Activated CD4-positive, alpha-beta T cell treated with anti-CD3 and anti-CD28 coated beads, Interleukin-2, Interleukin-6, amounts not matched to agents 100 ng/mL and 50 ng/mL, durations not matched to agents 16 hours and 8 hours (primary cell): ENCODE data around the gene SLC25A26.

ENCODE experiments used
- DNase-seq: peaks from one replicate; pipeline ENCODE4 v3.0.0-alpha.2; 2020

Gene SLC25A26

DNA sequence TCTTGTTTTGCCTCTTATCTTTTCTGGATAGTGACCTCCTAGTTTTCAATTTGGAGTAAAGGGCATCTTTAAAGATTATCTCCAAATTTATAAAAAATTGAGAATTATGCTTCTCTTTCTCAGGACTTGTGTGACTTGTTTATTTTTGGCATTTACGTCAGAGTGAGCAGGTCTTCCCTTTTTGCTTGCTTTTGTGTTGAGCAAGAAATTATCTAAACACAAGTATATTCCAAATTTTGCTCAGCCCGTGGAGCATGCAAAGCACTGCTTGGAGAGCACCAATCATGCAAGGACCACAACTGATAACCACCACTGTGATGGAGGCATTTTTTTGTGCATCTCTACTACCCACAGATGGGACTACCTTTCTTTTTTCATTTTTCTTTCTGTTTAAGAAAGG, 7.1 kb downstream of the SLC25A26 start:
- no peak for DNase-seq

DNA sequence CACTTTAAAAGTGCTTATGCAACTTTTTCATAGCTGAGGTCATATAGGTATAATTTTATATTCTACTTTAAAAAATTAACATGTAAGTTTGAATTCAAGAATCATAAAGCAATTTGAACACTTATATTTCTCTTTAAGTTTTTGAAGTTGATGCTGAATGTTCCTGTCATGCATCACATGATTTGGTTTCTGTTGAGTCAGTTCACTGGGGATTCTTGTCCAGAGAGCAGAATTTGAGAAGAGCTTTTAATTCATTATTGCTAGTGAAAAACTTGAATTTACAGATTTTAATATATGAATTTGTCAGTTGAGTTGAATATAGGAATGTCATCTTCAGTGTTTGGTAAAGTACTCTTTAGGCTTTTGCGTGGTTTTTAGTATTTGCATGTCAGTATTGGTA, 7.9 kb downstream of the SLC25A26 start:
- DNase-seq: no peak

DNA sequence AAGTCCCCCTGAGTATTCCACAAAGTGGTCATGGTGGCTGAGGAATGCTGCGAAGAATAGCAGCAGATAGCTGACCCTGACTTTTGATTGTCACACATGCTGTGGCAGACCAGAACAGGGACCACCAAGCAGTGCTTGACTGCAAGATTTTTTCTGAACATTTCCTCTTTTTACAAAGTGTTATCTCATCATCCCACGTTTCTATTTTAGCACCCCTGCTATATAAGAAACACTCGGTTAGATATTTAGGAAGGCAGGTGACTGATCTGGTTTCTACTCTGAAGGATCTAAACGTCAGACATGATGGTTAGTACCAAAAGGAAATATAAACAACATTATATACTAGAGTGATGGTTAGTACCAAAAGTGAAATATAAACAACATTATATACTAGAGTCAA, 9.1 kb downstream of the SLC25A26 start:
- no peak for DNase-seq

DNA sequence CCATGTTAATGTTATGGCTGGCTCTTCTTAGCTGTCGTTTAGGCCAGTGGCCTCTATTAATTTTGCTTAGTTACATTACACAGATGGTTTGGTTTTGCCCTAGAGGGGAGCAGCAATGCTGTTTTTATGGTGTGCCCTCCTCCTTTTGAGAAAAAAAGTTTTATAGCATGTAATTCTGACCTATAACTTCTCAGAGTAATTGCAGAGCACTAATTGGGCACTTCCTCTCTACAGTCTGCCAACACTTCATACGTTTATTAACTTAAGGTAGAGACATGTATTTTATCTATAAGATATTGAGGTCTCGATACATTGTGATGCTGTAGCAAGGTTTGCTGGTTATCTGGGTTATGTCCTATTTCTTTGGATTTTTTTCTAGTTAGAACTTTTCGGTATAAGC, 12.2 kb downstream of the SLC25A26 start:
- DNase-seq: no peak

DNA sequence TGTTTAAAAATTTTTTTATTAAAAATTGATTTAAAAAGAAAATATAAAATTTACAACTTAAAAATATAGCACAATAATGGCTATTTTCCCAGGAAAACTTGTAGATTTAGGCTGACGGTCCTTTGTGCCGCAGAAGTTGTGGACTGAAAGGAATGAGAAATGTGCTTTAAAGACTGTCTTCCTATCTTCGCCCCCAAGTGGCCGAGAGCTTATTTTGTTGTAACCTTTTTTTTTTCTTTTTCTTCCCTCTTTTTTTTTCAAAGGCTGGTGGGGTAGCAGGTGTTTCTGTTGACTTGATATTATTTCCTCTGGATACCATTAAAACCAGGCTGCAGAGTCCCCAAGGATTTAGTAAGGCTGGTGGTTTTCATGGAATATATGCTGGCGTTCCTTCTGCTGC, 15.5 kb downstream of the SLC25A26 start:
- no peak for DNase-seq

DNA sequence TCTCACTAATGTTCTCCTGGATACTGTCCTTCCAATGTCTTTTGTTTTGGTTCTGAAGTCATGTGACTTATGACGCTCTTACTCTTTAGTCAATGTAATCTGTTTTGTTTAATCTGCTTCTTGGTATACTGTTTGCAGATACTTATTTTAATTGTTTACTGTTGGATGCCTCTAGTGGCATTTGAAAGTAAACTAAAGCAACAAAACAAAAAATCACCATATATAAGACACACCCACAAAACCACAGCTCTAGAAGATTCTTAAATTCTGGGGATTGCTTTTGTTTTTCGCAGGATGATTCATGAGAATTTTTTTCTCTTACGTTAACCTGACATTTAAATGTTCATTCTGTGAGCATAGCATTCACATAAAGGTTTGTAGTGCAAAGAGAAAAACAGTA, 16.8 kb downstream of the SLC25A26 start:
- no peak for DNase-seq

DNA sequence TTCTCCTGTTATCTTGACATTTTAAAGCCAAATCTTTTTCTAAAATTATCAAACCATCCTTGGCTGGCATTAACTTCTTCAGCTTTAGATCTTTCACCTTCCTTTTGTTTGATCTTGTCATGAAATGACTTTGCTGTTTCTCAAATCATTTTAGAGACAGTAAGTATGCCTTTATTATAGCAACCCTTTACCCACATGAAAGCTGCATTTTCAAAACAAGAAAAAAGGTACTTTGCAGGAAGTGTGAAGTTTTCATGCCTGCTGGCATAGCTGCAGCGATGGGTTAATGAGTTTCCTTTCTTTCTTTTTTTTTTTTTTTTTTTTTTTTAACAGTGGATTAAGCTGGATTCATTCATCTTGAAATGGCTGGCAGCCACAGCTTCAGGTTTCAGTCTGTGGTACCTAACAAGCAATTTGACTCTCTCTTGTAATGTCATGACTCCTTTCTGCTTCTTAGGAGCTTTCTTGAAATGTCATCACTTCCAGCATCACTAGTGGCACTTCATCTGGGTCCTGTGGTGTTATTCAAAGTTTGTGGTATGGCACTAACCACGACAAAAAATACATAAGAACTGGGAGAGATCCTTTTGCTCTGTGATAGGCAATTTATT, 18.8 kb downstream of the SLC25A26 start:
- peak; percentile 57 for DNase-seq

DNA sequence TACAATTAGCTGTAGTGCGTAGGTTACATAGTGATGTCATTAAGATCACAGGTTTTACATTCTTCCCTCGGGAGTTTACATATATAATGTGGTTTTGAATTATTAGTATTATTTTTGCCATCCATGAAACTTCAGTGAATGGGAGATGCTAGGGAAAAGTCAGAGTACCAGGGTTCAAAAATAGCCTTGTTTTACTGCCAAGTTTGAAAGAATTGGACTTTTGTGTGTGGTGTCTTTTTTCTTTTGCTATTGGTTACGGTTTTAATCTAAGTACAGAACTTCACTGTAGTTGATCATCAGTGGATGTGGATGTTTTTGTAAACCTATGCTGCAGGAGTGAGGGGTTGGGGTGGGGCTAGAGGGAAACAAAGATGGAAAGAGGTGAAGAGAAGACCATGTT, 20.7 kb downstream of the SLC25A26 start:
- DNase-seq: no peak

DNA sequence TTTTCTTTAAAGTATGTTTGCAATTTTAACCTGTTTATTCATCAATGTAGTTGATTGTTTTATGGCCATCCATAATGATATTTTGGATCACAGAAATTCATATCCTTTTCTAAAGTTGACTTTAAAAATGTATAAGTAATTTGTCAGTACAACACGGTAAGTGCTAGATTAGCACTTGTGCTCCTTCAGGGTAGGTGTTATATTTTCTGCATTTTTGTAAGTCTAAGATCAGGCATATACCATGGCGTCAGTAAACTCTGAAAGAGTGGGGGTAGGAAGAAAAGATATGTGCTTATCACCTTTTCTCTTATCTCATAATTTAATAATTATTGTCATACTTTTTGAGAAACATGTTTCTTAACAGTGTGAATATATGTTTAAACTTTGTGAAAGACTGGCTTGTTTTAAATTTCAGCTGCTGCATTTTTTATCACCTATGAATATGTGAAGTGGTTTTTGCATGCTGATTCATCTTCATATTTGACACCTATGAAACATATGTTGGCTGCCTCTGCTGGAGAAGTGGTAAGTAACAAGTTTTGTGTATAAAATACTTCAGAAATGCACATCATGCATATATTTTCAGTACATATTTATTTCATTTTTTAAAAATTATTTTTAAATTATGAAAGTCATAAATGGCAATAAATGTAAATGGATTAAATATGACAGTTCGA, 22.1 kb downstream of the SLC25A26 start:
- peak; percentile 3 for DNase-seq

DNA sequence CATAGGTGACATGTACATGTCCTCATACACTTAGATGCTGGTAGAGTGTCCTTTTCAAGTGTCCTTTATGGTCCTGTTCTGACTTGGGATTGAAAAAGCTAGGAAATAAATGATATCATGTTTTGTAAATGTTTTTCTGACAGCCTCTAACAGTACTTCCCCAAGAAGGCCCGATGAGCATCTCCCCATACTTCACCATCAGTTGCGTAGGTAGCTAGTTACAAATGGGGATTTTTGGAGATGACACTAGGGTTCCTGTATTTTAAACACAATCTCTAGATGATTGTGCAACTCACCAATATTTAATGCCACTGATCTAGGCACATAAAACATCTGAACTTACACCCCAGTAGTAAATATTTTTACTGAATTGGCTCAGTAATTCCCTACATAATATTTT, 27.8 kb downstream of the SLC25A26 start:
- no peak for DNase-seq

DNA sequence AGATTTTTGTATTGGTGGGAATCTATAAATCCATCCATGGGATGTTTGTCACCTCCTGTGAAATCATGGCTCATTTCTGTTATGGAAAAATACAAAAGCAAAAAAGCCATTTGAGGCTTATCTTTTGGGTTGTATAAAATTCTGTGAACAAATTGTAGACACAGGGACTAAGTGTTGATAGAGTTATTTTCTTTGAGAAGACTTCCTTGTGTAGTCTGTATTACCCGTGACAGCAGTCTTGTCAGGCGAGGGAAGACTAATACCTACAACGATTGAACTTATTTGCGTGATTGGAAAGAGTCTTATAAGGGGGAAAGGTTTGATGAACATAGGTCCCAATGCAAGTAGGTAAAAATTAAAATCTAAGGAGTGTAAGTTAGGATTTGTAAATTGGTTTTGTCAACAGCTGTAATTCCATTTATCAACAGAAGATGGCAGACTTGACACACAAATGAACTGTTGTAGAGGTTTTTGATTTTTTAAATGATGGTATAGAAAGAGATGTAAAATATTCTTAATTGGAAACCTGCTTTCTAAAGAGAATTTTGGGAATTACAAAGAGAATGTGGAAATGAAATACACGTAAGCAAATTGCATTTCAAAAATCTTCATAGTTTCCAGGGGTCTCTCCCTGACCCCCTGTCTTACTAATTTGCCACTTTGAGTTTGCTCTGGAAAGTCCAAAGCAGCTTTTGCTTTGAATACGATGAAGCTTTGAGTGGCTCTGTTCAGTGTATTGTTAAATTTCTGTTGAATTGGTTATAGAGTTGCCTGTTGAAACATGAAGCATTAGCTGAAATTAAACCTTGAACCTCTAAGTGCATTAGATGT, 33.2 kb downstream of the SLC25A26 start:
- peak; percentile 35 for DNase-seq

DNA sequence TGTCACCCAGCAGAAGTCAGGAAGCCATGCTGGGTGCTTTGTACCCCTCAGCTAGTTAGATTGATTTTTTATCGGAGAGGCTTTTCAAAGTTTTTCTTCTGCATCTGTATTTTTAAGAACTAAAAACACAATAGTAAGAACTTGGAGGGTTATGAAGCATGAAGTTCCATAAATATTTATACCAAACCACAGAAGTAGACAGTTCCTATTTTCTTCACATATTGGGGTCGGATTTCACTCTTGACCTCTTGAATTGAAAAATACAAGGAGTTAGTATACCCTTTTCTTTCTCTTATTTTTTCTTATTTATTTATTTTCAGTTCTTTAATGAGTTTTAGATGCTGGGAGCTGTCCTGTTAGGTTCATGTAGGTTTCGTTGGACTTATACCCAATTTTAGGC, 35.1 kb downstream of the SLC25A26 start:
- DNase-seq: no peak

DNA sequence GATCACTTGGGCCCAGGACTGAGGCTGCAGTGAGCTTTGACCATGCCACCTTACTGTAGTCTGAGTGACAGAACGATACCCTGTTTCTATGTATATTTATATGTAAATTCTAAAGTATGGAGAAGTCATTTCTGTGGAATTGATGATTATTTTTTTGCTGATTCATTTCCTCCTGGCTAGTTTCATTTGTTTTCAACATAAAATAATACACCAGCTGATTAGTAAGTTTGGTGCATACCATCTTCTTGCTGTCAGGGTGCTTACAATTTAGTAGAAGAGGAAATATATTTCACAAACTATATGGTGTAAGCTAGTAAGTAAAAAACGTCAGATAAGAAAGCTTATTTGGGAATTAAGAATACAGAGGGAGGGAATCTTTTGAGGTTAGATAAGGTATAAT, 36.0 kb downstream of the SLC25A26 start:
- no peak for DNase-seq

DNA sequence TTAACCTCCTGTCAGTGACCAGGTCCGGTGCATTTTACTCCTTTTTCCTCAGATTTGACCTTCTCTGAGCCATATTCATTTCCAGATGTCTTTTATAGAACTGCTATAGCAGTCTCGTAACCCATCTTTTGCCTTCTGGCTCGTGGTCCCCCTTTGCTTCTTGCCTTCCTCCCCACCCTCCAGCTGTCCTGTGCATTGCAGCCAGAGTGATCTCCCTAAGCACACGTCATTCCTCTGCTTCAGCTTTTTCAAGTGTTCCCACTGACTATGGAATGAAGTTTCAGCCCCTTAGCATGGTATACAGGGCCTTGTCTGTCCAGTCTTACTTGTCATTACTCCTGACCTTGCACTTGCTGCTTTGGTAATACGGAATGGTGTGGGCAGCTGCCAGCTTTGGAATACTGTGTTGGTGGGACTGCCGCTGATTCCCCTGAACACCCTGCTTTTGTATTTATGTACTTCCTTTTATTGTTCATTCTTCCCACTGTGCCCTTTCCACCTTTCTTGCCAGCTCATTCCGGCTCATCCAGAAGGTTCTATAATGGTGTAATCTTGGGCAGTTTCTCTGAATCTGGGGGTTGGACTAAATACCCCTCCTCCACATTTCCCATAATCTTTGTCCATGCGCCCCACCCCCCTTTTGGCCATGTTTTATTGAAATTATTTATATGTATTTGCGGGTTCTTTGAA, 38.9 kb downstream of the SLC25A26 start:
- no peak for DNase-seq

DNA sequence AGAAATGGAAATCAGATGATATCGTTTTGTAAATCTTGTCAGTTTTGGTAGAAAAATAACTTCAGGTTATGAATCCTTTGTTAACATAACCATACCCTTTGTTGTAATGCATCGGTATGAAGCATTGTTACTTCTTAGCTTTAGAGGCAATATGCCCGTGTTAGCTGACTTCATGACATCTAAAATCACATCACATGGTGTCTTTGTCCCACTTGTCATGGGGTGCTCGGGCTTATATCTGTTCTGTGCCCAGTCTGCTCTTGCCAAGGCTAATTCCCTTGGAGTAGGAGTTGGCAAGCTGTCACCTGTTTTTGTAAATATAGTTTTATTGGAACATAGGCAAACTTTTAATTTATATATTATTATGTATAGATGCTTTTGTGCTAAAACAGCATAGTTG, 39.6 kb downstream of the SLC25A26 start:
- no peak for DNase-seq

DNA sequence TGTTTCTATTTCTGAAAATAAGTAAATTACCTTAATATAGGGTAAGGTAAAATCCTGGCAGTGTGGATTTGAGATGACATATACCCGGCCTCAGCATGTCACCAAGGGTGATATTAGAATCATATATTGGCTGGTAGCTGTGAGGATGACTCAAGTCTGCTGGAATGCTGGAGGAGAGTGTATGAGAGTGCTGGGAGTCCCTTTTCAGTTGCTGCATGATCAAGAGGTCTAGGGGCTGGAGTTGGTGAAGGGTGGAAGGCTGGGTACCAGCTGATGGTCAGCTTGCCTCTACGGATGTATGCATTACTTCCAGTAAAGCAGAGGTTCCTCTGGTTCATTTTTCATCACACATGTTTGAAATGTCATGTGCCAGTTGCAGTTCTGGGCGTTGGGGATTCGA, 40.6 kb downstream of the SLC25A26 start:
- DNase-seq: no peak

DNA sequence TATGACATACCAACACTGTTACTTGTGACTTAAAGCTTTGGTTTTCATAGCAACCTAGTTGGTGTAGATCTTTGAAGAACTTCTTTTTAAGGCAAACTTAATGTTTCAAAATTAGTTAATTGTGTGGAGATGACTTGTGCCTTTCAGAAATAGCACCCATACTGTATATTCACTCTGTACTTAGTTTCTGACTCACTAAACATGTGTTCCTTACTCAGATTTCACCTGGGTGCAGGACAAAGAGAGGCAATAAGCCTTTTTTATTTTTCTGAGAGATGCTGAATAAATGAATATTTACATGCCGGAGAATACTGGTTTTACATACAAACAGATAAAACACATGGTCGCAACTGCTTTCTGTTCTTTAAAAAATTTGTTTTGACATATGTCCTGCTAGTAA, 44.8 kb downstream of the SLC25A26 start:
- DNase-seq: no peak

DNA sequence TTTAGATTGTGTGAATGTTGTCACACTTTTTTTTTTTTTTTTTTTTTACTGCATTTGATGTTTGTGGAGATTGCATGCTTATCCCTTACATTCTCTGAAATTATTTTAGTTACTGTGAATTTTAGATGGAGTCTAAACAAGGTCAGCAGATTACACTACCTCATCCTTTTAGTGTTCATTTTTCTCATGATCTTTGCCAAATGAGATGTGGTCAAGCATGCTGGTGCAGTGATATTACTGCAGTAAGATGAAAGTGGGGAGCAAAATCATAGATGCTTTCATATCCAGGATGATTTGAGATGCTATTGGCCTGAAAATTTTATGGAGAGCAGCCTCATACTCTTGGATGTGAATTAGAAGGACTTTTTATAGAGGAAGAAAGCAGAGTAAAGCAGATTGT, 45.8 kb downstream of the SLC25A26 start:
- no peak for DNase-seq

DNA sequence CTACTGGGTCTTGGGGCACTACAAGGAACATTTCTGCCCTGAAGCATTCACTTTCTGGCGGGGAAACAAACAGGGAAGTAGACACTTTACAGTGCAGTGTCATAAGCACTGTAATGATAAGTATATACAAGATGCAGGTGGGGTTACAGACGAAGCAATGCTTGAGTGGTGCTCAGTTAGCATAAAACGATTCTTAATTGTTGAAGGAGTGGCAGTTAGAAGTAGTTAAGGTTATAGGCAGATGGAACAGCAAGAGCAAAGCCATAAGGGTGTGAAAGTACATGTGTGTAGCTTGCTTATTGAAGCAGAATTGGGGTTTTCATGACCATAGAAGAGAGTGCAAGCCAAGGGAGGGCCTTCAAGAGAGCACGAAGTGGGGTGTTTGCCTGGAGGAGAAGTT, 46.2 kb downstream of the SLC25A26 start:
- DNase-seq: no peak

DNA sequence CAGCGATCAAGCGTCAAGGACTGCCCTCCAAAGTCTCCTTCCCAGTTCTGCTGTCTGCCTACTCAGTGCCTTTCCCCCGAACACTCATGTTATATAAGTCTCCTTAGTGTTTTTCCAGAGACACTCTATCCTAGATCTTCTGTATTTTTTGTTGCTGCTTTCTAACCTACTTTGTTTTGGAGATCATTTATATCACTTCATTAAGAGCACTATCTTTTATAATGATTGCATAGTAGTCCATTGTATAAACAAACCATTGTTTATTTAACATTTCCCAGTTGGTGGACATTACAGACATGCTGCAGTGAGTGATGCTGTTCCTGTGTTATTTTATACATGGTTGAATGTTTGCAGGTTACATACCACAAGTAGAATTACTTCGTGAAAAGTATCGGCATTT, 47.1 kb downstream of the SLC25A26 start:
- DNase-seq: no peak

DNA sequence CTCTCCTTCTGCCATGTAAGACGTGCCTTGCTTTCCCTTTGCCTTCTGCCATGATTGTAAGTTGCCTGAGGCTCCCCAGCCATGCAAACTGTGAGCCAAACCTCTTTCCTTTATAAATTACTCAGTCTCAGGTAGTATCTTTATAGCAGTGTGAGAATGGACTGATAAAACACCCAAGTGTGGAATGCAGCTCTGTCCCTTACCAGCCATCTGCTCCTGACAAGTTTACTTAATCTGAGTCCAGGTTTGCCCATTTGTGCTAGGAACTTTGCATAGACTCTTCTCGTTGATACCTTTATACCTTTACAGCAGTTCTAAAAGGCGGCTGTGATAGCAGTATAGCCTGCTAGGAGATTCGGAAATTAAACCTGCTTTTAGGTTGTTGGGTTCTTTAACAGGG, 48.1 kb downstream of the SLC25A26 start:
- DNase-seq: no peak

DNA sequence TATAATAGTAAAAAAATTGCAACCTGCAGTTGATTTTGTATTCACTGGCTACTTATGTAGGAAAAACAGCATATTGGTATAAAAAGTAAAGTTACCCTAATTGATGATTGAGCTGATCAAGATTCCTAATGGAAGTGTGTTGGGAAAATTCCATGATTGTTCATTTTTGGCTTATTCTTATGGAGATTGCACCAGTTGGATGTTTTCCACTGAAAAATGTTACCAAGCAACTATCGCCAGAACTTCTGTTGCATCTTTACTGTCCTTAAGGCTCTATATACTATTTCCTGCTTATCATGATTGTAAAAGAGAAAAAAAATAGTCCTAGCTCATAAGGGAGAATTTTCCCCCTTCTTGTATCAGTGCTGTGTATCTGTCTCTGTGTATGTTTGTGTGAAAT, 48.6 kb downstream of the SLC25A26 start:
- DNase-seq: no peak

DNA sequence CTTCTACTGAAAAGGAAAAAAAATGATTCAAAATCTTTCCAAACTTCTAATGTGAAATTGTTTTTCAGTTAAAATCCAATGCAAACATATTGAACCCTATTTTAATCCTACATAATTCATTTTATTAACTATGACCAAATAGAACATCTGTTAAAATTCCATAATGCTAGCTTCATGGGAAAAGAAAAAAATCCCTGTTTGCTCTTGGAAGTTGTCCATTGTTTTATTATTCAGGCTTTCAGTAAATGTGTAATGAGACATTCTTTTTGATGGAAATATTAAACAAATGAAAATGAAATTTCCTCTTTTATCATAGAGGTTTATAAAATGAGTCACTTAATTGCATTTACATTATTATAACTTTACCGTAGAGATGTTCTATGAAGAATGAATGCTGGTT, 49.5 kb downstream of the SLC25A26 start:
- DNase-seq: no peak

DNA sequence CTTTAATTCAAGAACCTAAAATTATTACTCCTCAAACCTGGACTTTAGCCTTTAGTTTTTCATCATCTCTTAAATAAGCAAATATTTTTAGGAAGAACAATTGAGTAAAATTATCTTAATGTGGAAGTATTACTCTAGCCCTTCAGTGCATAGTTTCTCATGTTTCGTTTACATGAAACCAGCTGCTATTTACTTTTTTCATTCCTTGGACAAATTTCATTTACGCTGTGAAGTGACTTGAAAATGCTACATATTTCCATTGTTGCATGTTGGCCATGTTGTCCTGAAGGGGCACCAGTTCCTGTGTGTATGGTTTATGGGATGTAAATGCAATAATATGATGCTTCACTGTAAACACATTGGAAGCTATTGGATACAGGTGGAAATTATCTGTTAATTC, 49.9 kb downstream of the SLC25A26 start:
- DNase-seq: no peak
